ENCODE measurements around the gene MRPL40. TPM values are rescaled to one million over a fixed set of nuclear protein-coding genes. Genes with fewer than 3 reads are reported as not detected.

The MRPL40 gene
- total RNA-seq, 2 experiments from 2014 or later: 10.7 to 11.3 TPM

DNA sequence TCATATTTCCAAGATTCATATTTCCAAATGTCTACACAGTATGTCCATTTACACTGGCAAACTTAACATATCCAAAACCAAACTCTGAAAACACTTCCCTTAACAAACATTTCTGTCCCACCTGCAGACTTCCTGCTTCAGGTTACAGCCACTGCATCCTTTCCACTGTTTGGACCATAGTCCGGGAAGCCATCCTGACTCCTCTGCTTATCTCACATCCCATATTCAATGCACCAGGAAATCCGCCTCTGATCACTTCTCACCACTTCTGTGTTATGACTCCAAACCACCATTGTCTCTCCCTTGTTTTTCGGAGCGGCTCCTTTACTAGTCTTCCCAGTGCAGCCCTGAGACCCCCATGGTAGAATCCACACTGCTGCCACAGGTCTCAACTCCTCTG lies 30.9 kb upstream of the MRPL40 start:
- CTCF ChIA-PET: no interaction called here
- H3K4me1 Mint-ChIP-seq (ENCODE audit: low read depth): no peaks in the 10 kb centered on the region
- peaks cover 84% of the 10 kb centered on the region for H3K36me3 Mint-ChIP-seq (ENCODE audit: low read depth)

DNA sequence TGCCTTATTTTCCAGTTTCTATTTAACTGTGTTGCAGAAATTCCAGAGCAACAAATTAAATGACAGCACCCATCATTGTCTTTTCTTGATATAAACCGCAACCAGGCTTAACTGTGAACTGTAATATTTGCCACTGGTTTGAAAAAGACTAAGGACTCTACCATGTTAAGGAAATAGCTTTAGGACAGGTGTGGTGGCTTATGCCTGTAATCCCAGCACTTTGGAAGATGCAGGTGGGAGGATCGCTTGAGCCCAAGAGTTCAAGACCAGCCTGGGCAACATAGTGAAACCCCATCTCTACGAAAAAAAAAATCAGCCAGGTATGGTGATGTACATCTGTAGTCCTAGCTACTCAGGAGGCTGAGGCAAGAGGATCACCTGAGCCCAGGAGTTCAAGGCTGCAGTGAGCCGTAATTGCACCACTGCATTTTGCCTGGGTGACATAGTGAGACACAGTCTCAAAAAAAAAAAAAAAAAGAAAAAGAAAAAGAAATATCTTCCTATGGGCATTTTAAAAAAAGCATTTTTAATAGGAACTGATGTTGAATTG lies 29.6 kb upstream of the MRPL40 start:
- ChIA-PET CTCF (no interaction called here), POLR2A (no interaction called here)
- Histone ChIP-seq H3K4me3 (ENCODE audit: low read length) (no peak overlapping the region), H3K4me1 (ENCODE audit: insufficient read depth, low read length) (no peaks in the 10 kb centered on the region), H3K9me3 (ENCODE audit: control insufficient read depth in 1 of 2, insufficient read depth in 1 of 2, low read length in 2 of 2) (no peaks in the 10 kb centered on the region), H3K36me3 (ENCODE audit: insufficient read depth, low read length) (peaks cover 59% of the 10 kb centered on the region), H3K27me3 (ENCODE audit: control insufficient read depth in 1 of 2, insufficient read depth in 2 of 2, low read length in 2 of 2) (no peaks in the 10 kb centered on the region), H3K27ac (ENCODE audit: low read depth in 1 of 2, low read length in 2 of 2) (no peak overlapping the region)
- Mint-ChIP-seq H3K27me3 (no peaks in the 10 kb centered on the region), H3K4me3 (no peak overlapping the region), H3K36me3 (ENCODE audit: low read depth) (peaks cover 84% of the 10 kb centered on the region), H3K9me3 (no peaks in the 10 kb centered on the region), H3K27ac (no peak overlapping the region), H3K4me1 (ENCODE audit: low read depth) (no peaks in the 10 kb centered on the region)
- no peak for DNase-seq
- intact Hi-C loops (cut with DNase I, micrococcal nuclease): loop anchor here in 1 of 2 experiments (10.0 kb wide), 1 partner anchor 222 kb away; no protein-coding TSS in a partner anchor
- TF ChIP-seq, protein P1, sequence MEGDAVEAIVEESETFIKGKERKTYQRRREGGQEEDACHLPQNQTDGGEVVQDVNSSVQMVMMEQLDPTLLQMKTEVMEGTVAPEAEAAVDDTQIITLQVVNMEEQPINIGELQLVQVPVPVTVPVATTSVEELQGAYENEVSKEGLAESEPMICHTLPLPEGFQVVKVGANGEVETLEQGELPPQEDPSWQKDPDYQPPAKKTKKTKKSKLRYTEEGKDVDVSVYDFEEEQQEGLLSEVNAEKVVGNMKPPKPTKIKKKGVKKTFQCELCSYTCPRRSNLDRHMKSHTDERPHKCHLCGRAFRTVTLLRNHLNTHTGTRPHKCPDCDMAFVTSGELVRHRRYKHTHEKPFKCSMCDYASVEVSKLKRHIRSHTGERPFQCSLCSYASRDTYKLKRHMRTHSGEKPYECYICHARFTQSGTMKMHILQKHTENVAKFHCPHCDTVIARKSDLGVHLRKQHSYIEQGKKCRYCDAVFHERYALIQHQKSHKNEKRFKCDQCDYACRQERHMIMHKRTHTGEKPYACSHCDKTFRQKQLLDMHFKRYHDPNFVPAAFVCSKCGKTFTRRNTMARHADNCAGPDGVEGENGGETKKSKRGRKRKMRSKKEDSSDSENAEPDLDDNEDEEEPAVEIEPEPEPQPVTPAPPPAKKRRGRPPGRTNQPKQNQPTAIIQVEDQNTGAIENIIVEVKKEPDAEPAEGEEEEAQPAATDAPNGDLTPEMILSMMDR (IDR thresholded peaks at IDR 0.05): no peak
- no peak for ATAC-seq (ENCODE audit: poor library complexity)

More for the DNA sequence above, 30.9 kb upstream of the MRPL40 start:
- H3K9me3 Mint-ChIP-seq: no peaks in the 10 kb centered on the region
- TF ChIP-seq, protein P1 (IDR thresholded peaks at IDR 0.05): no peak
- H3K27ac Mint-ChIP-seq: no peak overlapping the region
- DNase-seq: no peak
- no peak overlapping the region for H3K4me3 ChIP-seq (ENCODE audit: low read length)
- no peak overlapping the region for H3K4me3 Mint-ChIP-seq
- no peaks in the 10 kb centered on the region for H3K27me3 Mint-ChIP-seq
- no peaks in the 10 kb centered on the region for H3K9me3 ChIP-seq (ENCODE audit: control insufficient read depth in 1 of 2, insufficient read depth in 1 of 2, low read length in 2 of 2)
- H3K4me1 ChIP-seq (ENCODE audit: insufficient read depth, low read length): no peaks in the 10 kb centered on the region
- ATAC-seq (ENCODE audit: poor library complexity): no peak
- intact Hi-C loops (cut with DNase I, micrococcal nuclease): loop anchor here in 1 of 2 experiments (10.0 kb wide), 1 partner anchor 223 kb away; no protein-coding TSS in a partner anchor
- no peaks in the 10 kb centered on the region for H3K27me3 ChIP-seq (ENCODE audit: control insufficient read depth in 1 of 2, insufficient read depth in 2 of 2, low read length in 2 of 2)
- H3K36me3 ChIP-seq (ENCODE audit: insufficient read depth, low read length): peaks cover 59% of the 10 kb centered on the region
- no peak overlapping the region for H3K27ac ChIP-seq (ENCODE audit: low read depth in 1 of 2, low read length in 2 of 2)
- POLR2A ChIA-PET: no interaction called here

DNA sequence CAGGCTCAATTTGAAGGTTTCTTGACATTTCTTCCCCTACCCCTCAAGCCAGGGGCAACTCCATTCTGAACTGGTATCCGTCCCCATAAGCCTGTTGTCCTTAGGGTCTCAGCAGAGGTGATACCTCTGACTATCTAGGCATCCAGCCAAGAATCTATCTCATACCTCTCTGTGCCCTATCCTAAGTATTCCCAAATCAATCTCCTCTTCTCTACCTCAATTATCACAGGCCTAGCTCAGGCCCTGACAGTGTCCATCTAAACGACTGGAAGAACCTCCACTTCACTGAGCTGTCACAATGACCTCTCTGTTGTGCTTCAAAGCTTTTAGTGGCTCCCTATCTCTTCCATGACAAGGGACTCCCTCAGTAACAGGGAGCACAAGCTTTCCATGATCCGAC lies 27.7 kb upstream of the MRPL40 start:
- TF ChIP-seq, protein P1 (IDR thresholded peaks at IDR 0.05): no peak
- no peaks in the 10 kb centered on the region for H3K27me3 ChIP-seq (ENCODE audit: control insufficient read depth in 1 of 2, insufficient read depth in 2 of 2, low read length in 2 of 2)
- H3K27ac ChIP-seq (ENCODE audit: low read depth in 1 of 2, low read length in 2 of 2): no peak overlapping the region
- H3K4me1 ChIP-seq (ENCODE audit: insufficient read depth, low read length): no peaks in the 10 kb centered on the region
- no peak overlapping the region for H3K4me3 ChIP-seq (ENCODE audit: low read length)
- Mint-ChIP-seq H3K9me3 (no peaks in the 10 kb centered on the region), H3K4me3 (no peak overlapping the region), H3K27ac (no peak overlapping the region), H3K36me3 (ENCODE audit: low read depth) (peaks cover 81% of the 10 kb centered on the region), H3K4me1 (ENCODE audit: low read depth) (no peaks in the 10 kb centered on the region), H3K27me3 (no peaks in the 10 kb centered on the region)
- peaks cover 64% of the 10 kb centered on the region for H3K36me3 ChIP-seq (ENCODE audit: insufficient read depth, low read length)
- DNase-seq: no peak
- intact Hi-C loops (cut with DNase I, micrococcal nuclease): loop anchor here in 1 of 2 experiments (10.0 kb wide), 1 partner anchor 220 kb away; no protein-coding TSS in a partner anchor
- ChIA-PET CTCF (interaction anchor here (1.1 kb wide), 1 partner anchor 10 kb away, joined by 3 read pairs; no protein-coding TSS in a partner anchor), POLR2A (no interaction called here)
- ATAC-seq (ENCODE audit: poor library complexity): no peak
- no peaks in the 10 kb centered on the region for H3K9me3 ChIP-seq (ENCODE audit: control insufficient read depth in 1 of 2, insufficient read depth in 1 of 2, low read length in 2 of 2)
